NK-92 treated with Interleukin-12 subunit alpha and Interleukin-12 subunit beta, amount 100 ng/mL, for 24 hours (cell line): ENCODE results near the gene SRGAP2C.
"Not testable (repeated sequence)": the region's sequence is repeated elsewhere in the genome, so short reads cannot be mapped to it uniquely, and the experiment has no call there.

Experiments
- DNase-seq: peaks from one replicate; lab custom pipeline; 2025; lab: John Stamatoyannopoulos, UW

The SRGAP2C gene

GRCh38 chr1:121423956-121424355 is 239.2 kb downstream of the SRGAP2C start:
- not testable (repeated sequence) for DNase-seq

GRCh38 chr1:121433517-121433916 is 248.7 kb downstream of the SRGAP2C start:
- DNase-seq = not testable (repeated sequence)

- not testable (repeated sequence) for DNase-seq
Observed at GRCh38 chr1:121438862-121439261, 254.1 kb downstream of the SRGAP2C start.

- DNase-seq = no peak
Observed at GRCh38 chr1:121440993-121441392, 256.2 kb downstream of the SRGAP2C start.
